Left colon (tissue), 2 donors: Measurements from ENCODE around the gene ZBTB24. TPM values are rescaled to one million over a fixed set of nuclear protein-coding genes. Genes with fewer than 3 reads are reported as not detected.
A peak's percentile ranks its signal among the peaks of the same experiment; 100 is the strongest.

Source experiments
- ATAC-seq: fragments of 200-7000 bp; cut with Tn5 transposase; one replicate; pipeline ENCODE4 v1.9.1; 2020; ENCODE audit warnings: mild to moderate bottlenecking, moderate library complexity
- DNase-seq, 2 donors: peaks; one replicate each; pipeline ENCODE4 v3.0.0-alpha.2; 2020
- intact Hi-C, 2 donors: fragments of 100-400 bp; cut with DNase I in 1 of 2; cut with micrococcal nuclease in 1 of 2; formaldehyde crosslinking; loops; one replicate each; pipeline versions ENCODE4 v1.11.2 to v1.14.0; 2022; cut with DNase I, micrococcal nuclease
- total RNA-seq, 2 donors: library from RNA; stranded (reverse); fragmentation: NEBNext Ultra II Directional; extraction: Animal tissue kit (Norgen Biotek cat#: 25700); gene quantifications; one replicate each; pipeline ENCODE4 v1.2.1, GENCODE V29; 2021
- donor health status: DM: no; HTN: no; CAD: no.
- donor health status: DM: yes; HTN: yes; CAD: no.

The ZBTB24 gene
- total RNA-seq, 2 donors from 2014 or later, result 6.6 to 6.7 TPM

GRCh38 chr6:109506314-109506713 lies 23.3 kb upstream of the ZBTB24 start:
- DNase-seq, result no peak
- no peak for ATAC-seq
- intact Hi-C loops, result no loop called here

- peak; percentile 64 for ATAC-seq
- intact Hi-C loops, result no loop called here
- no peak for DNase-seq
Measured at GRCh38 chr6:109503327-109504224, 20.6 kb upstream of the ZBTB24 start.

- no peak for DNase-seq
- peak; percentile 32 for ATAC-seq
- intact Hi-C loops, result no loop called here
Measured at GRCh38 chr6:109498936-109499335, 15.9 kb upstream of the ZBTB24 start.

GRCh38 chr6:109498052-109498451 lies 15.0 kb upstream of the ZBTB24 start:
- DNase-seq, result no peak
- ATAC-seq, result no peak
- intact Hi-C loops, result no loop called here

GRCh38 chr6:109496036-109496772 lies 13.2 kb upstream of the ZBTB24 start:
- ATAC-seq (no peak), DNase-seq (no peak)
- intact Hi-C loops, result no loop called here

GRCh38 chr6:109493865-109494264 lies 10.8 kb upstream of the ZBTB24 start:
- DNase-seq (no peak), ATAC-seq (no peak)
- intact Hi-C loops, result no loop called here

- ATAC-seq (peak; percentile 32), DNase-seq (no peak)
- intact Hi-C loops, result no loop called here
Measured at GRCh38 chr6:109491207-109491938, 8.4 kb upstream of the ZBTB24 start.

GRCh38 chr6:109490713-109491112 lies 7.7 kb upstream of the ZBTB24 start:
- DNase-seq (no peak), ATAC-seq (no peak)
- intact Hi-C loops, result no loop called here

- DNase-seq (no peak), ATAC-seq (no peak)
- intact Hi-C loops, result no loop called here
Measured at GRCh38 chr6:109488001-109488400, 5.0 kb upstream of the ZBTB24 start.

GRCh38 chr6:109486068-109486467 lies 3.0 kb upstream of the ZBTB24 start:
- peak in 1 of 2 donors; percentile 41 for DNase-seq
- peak; percentile 64 for ATAC-seq
- intact Hi-C loops, result no loop called here

- no peak for DNase-seq
- ATAC-seq, result no peak
- intact Hi-C loops, result no loop called here
Measured at GRCh38 chr6:109485266-109485935, 2.4 kb upstream of the ZBTB24 start.

GRCh38 chr6:109484122-109484521 lies 1.1 kb upstream of the ZBTB24 start:
- no peak for DNase-seq
- no peak for ATAC-seq
- intact Hi-C loops, result no loop called here

GRCh38 chr6:109483735-109484057 lies 677 bp upstream of the ZBTB24 start:
- no peak for DNase-seq
- no peak for ATAC-seq
- intact Hi-C loops, result no loop called here

GRCh38 chr6:109480993-109481480 lies 2.0 kb downstream of the ZBTB24 start:
- DNase-seq, result no peak
- ATAC-seq, result no peak
- intact Hi-C loops, result no loop called here

- DNase-seq (no peak), ATAC-seq (no peak)
- intact Hi-C loops, result no loop called here
Measured at GRCh38 chr6:109478841-109479624, 4.0 kb downstream of the ZBTB24 start.

- DNase-seq (no peak), ATAC-seq (no peak)
- intact Hi-C loops, result no loop called here
Measured at GRCh38 chr6:109478222-109478805, 4.7 kb downstream of the ZBTB24 start.

- DNase-seq (no peak), ATAC-seq (no peak)
- intact Hi-C loops, result no loop called here
Measured at GRCh38 chr6:109477725-109478124, 5.3 kb downstream of the ZBTB24 start.

GRCh38 chr6:109477184-109477583 lies 5.8 kb downstream of the ZBTB24 start:
- ATAC-seq (no peak), DNase-seq (no peak)
- intact Hi-C loops, result no loop called here
